Gastroesophageal sphincter (tissue), 3 donors: ENCODE measurements around the gene HSP90AB1.

Source experiments
- POLR2A ChIP-seq, 2 donors: fragments of 450-650 bp; IDR thresholded peaks; one replicate each; pipeline ENCODE4 v1.6.1; 2017; ENCODE audit warnings: antibody characterized with exemption in 2 of 2, mild to moderate bottlenecking in 2 of 2, moderate library complexity in 1 of 2
- POLR2AphosphoS5 ChIP-seq: sonication (generic); formaldehyde crosslinking; IDR thresholded peaks from one replicate; pipeline ENCODE4 v1.6.1; 2017; ENCODE audit warnings: antibody characterized with exemption
- TF ChIP-seq, protein P1 (sequence below), 4 experiments: fragments of 200-600 bp in 2 of 4; fragments of 450-650 bp in 2 of 4; sonication (generic) in 1 of 4; IDR thresholded peaks; one replicate each; pipeline ENCODE4 v1.5.1; 2017 to 2019; ENCODE audit warnings: antibody characterized with exemption in 4 of 4, mild to moderate bottlenecking in 2 of 4, moderate library complexity in 2 of 4

DNA sequence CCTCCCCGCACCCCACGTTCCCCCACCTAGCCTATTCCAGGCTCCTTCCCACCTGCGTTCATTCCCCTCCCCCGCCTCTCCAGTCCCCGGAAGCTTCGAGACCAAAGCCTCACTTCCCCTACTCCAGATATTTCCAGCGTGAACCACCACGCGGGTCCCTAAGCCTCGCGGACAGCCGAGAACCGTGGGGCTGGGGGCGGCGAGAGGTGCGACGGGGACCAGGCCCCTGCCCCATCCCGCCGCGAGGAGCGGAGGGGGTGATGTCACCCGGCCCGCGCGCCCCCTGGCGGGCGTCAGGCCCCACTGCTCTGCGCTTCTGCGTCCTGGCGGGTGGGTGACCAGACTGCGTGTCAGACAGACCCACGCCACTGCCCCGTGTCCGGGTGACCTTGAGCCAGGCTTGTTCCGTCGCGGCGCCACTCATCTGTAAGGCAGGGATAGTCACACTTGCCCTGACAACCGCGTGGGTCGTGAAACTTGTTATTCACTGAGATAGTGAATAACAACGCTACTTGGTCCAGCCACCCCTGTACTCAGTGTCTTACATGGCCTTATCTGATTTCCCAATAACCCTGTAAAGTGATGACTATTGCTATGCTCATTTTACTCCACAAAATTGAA, 9.0 kb upstream of the HSP90AB1 start:
- TF ChIP-seq POLR2A (IDR thresholded peaks at IDR 0.05) (peak; percentile 46 to 50), POLR2AphosphoS5 (peak; percentile 33)
- TF ChIP-seq, protein P1, sequence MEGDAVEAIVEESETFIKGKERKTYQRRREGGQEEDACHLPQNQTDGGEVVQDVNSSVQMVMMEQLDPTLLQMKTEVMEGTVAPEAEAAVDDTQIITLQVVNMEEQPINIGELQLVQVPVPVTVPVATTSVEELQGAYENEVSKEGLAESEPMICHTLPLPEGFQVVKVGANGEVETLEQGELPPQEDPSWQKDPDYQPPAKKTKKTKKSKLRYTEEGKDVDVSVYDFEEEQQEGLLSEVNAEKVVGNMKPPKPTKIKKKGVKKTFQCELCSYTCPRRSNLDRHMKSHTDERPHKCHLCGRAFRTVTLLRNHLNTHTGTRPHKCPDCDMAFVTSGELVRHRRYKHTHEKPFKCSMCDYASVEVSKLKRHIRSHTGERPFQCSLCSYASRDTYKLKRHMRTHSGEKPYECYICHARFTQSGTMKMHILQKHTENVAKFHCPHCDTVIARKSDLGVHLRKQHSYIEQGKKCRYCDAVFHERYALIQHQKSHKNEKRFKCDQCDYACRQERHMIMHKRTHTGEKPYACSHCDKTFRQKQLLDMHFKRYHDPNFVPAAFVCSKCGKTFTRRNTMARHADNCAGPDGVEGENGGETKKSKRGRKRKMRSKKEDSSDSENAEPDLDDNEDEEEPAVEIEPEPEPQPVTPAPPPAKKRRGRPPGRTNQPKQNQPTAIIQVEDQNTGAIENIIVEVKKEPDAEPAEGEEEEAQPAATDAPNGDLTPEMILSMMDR (IDR thresholded peaks at IDR 0.05): peak in 3 of 4 experiments; percentile 97 to 100 (median 99)
